ENCODE data around the gene PDE6D.

DNA sequence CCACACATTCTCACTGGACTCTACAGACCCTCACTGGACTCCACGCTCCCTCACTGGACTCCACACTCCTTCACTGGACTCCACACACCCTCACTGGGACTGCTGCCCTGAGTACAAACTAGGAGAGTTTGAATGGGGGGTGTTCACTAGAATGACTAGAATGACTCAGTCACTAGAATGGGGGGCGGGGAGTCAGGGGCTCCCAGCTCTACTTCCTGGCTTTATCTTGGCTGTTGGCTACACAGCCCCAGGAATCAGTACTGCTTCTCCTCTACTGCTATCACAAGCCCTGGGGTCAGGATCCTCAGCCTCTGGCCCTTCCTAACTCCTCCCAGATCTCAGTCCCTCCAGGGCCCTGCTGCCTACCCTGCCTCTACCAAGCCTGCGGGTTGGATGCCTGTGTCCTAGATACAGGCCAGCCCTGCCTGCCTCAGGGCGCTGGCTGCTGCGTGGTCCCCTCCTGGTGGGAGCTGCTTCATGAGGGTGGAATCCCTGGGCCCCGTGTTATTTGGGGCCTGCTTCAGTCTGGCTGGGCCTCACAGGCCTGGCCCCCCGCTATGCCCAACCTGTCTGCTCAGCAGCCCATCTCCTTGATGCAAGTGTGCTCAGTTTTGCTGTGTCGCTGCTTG is 65.0 kb downstream of the PDE6D start:
- TF ChIP-seq MBD4 (IDR thresholded peaks at IDR 0.05; ENCODE audit: borderline replicate concordance, low read length) (no peak), ZNF674 (CRISPR knock-in tag; IDR thresholded peaks at IDR 0.05; ENCODE audit: low read depth) (no peak), ZNF343 (CRISPR knock-in tag; IDR thresholded peaks at IDR 0.05) (no peak), SNAI1 (CRISPR knock-in tag; IDR thresholded peaks at IDR 0.05; ENCODE audit: borderline replicate concordance) (no peak), U2AF2 (IDR thresholded peaks at IDR 0.05; ENCODE audit: low read depth, low read length) (no peak), FOSL2 (CRISPR knock-in tag; IDR thresholded peaks at IDR 0.05) (0 out of 2 replicates have a peak, but pooled peaks have one; percentile 3)
- TF ChIP-seq, protein P1, sequence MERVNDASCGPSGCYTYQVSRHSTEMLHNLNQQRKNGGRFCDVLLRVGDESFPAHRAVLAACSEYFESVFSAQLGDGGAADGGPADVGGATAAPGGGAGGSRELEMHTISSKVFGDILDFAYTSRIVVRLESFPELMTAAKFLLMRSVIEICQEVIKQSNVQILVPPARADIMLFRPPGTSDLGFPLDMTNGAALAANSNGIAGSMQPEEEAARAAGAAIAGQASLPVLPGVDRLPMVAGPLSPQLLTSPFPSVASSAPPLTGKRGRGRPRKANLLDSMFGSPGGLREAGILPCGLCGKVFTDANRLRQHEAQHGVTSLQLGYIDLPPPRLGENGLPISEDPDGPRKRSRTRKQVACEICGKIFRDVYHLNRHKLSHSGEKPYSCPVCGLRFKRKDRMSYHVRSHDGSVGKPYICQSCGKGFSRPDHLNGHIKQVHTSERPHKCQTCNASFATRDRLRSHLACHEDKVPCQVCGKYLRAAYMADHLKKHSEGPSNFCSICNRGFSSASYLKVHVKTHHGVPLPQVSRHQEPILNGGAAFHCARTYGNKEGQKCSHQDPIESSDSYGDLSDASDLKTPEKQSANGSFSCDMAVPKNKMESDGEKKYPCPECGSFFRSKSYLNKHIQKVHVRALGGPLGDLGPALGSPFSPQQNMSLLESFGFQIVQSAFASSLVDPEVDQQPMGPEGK (CRISPR knock-in tag; IDR thresholded peaks at IDR 0.05): no peak
- TF ChIP-seq, protein P2, sequence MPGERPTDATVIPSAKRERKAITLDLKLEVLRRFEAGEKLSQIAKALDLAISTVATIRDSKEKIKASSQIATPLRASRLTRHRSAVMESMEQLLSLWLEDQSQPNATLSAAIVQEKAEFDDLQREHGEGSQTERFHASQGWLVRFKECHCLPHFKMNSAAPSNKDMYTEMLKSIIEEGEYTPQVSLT (CRISPR knock-in tag; IDR thresholded peaks at IDR 0.05; ENCODE audit: borderline replicate concordance, low read depth): no peak
